NCI-H187 treated with DMSO at 0.1 percent for 48 hours (cell line): ENCODE data around the gene DNAJB2.
"Not testable (repeated sequence)": the region's sequence is repeated elsewhere in the genome, so short reads cannot be mapped to it uniquely, and the experiment has no call there.

ENCODE experiments used
- DNase-seq: peaks from one replicate; lab custom pipeline; 2025; lab: John Stamatoyannopoulos, UW

Gene DNAJB2

DNA sequence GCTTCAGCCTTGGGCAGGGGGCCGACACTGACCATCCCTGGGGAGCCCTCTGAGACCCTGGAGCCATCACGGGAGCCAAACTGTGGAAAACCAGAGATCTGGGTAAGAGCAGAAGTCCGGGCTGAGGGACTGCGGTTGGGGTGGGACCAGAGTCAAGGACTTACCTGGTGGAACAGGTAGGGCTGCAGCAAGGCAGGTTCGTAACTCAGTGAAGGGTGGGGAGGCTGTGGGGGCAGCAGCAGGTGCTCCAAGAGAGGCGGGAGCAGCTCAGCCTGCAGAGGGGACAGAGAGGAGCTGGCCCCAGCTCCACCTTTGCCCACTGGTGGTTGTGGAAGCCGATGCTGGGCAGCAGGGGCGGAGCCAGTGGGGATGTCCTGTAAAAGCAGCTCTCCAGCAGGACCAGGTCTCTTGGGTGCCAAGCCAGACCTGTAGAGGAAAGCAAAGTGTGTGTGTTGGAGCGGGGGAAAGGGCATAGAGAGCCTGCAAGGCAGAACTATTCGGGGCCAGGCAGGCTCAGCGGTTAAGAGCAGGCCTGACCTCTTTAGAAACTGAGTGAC is 23.3 kb downstream of the DNAJB2 start:
- DNase-seq: no peak

DNA sequence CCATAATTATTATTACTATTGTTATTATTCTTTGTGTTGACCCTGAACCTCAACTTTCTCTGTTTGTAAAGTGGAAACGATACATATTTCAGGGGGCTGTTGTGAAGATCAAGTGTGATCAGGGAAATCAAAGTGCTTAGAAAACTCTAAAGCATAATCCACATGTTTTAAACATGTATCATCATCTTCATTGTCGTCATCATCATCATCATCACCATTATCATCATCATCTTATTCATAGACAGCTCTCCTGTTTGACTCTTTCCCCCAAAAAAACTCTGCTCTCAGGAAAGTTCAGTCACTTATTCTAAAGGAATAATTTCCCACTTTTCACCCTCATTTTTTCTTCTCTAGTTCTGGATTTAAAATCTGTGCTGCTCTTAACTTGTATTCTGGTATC is 25.1 kb downstream of the DNAJB2 start:
- no peak for DNase-seq

DNA sequence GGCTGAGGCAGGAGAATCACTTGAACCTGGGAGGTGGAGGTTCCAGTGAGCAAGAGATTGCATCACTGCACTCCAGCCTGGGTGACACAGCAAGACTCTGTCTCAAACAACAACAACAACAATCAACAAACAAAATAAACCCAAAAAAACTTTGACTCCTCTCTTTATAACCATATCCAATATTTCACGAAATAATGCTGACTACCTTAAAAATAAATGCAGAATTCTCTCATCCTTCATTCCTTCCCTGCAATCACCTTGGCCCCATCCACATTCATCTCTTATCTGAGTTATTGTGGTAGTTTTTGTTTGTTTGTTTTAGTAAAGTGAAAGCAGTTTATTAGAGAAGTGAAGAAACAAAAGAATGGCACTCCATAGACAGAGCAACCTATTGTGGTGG is 26.9 kb downstream of the DNAJB2 start:
- DNase-seq: no peak

DNA sequence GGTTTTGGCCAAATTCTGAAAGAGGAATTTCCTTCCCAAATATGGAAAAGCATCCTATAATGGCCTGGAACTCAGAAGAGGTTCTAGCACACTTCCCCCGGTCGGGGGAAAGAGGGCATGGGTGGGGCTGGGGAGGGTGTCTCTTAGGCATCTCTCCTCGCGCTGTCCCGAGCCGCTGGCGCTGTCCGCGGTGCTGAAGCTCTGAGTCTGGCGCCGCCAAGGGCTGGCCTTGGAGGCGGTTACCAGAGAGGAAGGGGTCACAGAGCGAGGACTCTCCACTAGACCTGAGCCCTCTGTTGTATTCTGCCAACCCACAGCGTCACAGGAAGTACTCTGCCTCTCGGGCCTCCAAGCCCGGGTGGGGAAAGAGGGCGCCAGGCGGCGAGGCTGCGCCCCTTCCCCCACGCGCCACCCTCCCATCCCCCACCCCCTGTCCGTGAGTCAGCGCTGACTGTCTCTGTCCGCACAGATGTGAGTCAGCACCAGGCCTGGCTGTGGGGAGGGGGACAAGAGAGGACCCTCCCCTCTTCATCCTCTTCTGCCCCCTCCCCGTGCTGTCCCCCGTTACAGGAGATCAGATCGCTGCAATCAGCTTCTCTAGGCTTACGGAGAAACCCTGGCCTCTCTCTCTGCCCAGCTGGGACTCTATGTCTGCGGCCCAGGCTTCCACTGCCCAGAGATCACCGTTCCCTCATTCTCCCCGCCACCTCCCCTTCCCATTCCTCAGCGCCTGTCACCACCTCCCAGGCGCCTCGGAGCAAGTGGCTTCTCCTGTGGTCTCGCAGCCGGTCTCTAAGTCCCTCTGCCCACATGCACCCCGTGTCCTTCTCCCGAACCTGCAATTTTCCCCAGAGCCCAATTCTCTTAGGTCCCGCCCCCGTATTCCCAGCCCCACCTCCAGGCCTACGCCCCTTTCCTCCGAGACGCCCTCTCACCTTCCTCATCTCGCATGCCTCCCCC is 29.3 kb downstream of the DNAJB2 start:
- no peak for DNase-seq

DNA sequence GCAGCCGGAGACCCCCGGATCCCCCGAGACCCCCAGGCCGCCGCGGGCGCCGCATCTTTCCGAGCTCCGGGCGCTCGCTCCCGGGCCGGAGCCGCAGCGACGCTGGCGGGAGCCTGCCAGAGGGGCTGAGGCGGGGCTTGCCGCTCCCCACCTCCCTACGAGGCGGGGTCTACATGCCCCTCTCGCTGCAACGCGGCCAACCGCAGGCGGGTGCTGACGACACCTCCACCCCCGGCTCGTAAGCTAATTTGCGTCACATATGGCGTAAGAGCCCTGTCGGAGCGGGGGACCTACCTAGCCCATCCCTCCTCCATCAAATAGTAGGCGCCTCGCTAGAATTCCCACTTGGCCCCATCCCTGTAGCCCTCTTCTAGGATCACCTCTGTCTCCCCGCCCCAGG is 30.1 kb downstream of the DNAJB2 start, which contains the start of gene PTPRN:
Gene PTPRN (minus strand): TSS at position 124 of the 400 bp plus-strand sequence. CDS start 69 bp downstream, at position 55.
- no peak for DNase-seq

DNA sequence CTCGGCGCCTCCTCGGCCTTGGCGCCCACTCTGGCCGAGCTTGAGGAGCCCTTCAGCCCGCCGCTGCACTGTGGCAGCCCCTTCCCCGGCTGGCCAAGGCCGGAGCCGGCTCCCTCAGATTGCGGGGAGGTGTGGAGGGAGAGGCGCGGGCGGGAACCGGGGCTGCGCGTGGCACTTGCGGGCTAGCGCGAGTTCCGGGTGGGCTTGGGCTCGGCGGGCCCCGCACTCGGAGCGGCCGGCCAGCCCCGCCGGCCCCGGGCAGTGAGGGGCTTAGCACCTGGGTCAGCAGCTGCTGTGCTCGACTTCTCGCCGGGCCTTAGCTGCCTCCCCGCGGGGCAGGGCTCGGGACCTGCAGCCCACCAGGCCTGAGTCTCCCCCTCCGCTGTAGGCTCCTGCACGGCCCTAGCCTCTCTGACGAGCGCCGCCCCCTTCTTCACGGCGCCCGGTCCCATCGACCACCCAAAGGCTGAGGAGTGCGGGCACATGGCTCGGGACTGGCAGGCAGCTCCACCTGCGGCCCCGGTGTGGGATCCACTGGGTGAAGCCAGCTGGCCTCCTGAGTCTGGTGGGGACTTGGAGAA is 33.6 kb downstream of the DNAJB2 start:
- not testable (repeated sequence) for DNase-seq

DNA sequence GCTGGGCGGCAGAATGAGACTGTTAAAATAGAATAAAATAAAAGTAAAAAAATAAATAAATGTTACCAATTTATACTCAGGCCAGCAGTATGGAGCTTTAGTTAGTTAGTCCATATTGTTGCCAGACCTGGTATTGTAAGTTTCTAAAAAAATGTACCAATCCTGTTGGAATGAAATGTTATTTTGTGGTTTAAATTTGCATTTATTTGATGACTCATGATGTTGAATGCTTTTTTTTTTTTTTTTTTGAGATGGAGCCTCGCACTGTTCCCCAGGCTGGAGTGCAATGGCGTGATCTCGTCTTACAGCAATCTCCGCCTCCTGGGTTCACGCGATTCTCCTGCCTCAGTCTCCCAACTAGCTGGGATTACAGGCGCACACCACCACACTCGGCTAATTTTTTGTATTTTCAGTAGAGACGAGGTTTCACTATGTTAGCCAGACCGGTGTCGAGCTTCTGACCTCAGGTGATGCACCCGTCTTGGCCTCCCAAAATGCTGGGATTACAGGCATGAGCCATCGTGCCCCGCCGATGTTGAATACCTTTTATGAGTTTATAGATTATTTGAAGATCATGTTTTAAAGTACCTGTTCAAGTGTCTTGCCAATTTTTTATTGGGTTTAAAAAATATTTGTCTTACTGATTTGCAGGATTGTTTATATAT is 35.8 kb downstream of the DNAJB2 start:
- no peak for DNase-seq

DNA sequence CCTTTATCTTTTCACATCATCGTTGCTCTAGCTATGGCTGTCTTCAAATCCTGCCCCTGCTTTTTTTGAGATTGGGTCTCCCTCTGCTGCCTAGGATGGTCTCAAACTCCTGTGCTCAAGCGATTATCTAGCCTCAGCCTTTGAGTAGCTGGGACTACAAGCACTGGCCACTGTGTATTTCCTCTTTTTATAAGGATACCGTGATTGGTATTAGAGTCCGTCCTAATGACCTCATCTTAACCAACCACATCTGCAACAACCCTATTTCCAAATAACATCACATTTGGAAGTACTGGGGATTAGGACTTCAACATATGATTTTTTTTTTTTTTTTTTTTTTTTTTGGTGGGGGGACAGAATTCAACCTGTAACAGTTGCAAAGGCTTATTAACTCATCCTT is 44.3 kb downstream of the DNAJB2 start:
- DNase-seq: no peak

DNA sequence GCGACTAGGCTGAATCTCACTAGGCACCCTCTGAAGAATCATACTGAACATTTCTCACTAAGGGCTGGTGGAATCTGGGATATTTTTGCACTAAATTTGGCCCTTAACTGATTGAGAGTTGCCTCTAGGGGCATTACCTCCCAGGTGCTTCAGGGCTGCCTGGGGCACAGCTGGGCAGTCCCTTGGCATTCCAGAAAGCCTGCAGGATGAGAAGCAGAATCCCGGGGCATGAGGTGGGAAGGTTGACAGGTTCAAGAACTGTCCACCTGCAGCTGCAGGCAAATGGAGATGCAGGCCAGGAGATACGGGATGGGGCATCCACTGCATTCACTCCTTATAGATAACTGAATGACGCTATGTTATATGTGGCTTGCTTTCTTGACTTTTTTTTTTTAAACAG is 46.0 kb downstream of the DNAJB2 start:
- no peak for DNase-seq

DNA sequence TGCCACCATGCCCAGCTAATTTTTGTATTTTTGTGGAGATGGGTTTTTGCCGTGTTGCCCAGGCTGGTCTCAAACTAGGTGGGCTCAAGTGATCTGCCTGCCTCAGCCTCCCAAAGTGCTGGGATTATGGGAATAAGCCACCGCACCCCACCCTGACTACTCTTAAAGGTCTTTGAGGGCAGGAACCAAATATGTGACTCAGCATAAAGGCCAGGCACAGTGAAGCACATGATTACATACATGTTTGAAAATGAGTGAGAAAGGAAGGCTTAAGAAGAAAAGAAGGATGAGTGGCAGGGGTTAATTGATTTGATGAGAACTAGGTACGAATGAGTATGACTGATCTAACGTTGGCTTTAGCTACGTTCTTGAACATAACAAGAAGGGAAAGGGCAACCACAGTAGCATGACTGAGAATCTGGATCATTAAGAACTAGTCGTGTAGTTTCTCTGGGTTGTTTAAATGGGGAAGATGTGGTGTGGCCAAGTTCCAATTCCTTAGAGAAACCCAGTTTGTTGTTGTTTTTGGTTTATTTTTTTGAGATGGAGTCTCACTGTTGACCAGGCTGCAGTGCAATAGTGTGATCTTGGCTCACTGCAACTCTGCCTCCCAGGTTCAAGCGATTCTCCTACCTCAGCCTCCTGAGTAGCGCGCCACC is 46.6 kb downstream of the DNAJB2 start:
- no peak for DNase-seq

DNA sequence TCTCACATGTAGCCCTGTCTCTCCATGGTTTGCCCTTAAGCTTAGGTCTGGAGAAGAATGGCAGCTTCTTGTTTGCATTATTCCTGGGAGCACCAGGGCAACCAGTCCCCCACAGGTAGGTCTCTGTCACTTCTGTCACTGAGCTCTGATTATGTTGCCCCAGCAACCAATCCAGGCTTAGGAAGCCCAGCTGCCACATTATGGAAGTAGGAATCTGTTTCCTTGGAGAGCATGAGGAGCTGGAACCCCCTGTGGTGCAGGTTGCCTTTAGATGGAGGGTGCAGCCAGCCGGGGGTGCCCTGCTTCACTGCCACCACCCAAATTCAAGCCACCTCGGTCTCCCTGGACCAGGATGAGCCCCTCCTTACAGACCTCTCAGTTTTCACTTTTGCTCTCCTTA is 48.6 kb downstream of the DNAJB2 start:
- DNase-seq: no peak

DNA sequence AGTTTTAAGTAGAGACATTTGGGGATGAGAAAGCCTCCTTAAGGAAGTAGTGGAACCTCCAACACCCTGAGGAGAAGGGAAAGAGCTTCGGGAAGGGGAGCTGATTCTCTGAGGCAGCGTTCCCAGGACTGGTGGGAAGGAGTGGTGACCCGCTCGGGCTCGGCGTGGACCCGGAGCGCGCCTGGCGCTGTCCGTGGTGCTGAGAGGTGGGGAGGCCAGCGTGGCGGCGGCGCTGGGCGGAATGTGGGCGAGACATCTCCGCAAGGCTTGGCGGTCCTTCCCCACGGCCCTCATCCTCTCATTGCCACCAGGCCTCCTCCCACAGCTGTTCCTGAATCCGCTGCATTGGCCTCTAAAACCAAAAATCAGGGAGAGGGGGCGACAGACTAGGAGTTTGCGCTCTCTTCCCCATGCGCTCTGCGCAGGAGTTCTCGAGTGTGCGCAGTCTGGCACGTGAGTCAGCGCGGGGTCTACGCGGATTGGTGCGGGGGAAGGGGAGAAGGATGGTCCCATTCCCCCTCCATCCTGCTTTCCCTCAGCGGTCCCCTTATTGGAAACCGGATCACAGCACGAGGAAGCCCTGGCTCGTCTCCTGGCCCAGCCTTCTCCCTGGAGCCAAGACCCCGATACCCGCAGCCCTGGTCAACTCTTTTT is 52.5 kb downstream of the DNAJB2 start:
- DNase-seq: no peak

DNA sequence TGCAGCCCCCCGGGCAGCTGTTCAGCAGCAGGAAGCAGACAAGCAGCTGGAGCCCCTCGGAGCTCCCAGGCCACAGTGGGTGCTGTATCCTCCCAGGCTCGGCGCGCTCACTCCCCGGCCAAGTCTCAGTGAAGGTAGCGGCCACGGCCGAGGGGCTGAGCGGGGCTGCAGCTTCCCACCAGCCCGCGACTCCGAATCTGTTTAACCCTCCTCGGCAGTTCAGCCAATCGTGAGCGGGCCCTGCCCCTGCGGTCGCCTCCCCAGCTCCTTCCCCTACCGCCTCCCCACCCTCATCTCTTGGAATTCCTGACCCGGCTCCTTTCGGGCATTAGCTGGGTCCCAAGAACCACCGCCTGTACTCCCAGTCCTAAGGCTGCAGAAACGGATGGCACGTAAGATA is 53.4 kb downstream of the DNAJB2 start, which contains the start of gene RESP18:
Gene RESP18 (minus strand): TSS at position 203 of the 400 bp plus-strand sequence.
- DNase-seq: no peak

DNA sequence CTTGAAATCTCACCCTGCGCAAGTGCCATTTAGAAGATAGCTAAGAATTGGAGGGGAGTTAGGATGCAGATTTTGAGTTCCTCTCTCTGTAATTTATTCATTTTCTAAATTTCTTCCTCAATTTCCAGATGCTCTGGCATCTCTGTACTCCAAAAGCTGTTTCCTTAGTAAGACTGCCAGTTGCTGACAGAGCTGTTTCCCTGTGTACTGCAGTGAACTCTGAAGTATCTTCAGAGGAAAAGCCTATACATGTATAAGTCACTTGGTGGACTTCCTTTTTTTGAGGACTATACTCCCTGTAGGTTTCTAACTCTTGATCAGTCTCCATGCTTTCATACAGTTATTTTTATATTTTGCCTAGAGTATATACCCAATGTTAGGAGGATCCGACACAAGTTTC is 54.9 kb downstream of the DNAJB2 start:
- no peak for DNase-seq

DNA sequence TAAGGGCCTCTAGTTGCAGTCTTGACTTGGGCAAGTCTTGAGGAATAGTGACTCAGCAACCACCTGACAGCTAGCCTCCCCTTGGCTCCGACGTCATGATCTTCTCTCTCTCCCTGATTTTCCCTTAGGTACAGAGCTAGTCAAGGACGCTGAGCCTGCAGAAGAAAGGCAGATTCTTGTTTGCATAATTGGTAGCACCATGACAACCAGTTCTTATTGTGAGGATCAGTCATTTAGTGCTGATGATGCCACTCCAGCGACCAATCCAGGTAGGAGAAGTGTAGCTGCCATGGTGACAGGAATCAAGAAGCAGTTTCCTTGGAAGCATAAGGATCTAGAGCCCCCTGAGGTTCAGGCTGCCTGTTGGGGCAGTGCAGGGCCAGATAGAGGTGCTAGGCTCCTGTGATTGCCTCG is 56.2 kb downstream of the DNAJB2 start:
- DNase-seq: no peak
